Measurements from ENCODE around the gene LRRC71.

Gene LRRC71

DNA sequence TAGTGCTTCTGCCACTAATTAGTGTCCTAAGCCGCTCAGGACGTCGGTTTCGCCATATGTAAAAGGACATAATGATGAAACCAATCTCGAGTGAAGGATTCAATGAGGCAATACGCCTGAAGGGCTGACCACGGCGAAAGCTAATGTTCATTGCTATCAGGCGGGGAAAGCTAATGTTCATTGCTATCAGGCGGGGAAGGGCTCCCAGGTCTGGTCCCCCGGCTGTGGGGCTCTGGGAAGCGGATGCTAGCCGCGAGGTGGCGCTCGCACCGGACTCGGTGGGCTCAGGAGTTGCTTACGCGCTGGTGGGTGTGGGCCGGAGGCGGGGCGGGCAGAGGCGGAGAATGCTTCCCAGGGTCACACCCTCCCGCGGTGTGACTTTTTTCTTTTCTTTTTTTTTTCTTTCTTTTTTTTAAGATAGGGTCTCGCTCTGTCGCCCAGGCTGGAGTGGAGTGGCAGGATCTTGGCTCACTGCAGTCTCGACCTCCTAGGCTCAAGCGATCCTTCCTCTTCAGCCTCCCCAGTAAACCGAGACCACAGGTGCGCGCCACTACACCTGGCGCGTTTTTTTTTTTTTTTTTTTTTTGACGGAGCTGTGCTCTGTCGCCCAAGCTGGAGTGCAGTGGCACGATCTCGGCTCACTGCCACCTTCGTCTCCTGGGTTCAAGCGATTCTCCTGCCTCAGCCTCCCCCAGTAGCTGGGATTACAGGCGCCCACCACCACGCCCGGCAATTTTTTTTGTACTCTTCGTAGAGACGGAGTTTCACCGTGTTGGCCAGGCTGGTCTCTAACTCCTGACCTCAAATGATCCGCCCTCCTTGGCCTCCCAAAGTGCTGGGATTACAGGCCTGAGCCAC, 28.0 kb upstream of the LRRC71 start:
- DNase-seq (ENCODE audit: low read depth in 1 of 2, low spot score in 1 of 2): peak; percentile 69 to 74

DNA sequence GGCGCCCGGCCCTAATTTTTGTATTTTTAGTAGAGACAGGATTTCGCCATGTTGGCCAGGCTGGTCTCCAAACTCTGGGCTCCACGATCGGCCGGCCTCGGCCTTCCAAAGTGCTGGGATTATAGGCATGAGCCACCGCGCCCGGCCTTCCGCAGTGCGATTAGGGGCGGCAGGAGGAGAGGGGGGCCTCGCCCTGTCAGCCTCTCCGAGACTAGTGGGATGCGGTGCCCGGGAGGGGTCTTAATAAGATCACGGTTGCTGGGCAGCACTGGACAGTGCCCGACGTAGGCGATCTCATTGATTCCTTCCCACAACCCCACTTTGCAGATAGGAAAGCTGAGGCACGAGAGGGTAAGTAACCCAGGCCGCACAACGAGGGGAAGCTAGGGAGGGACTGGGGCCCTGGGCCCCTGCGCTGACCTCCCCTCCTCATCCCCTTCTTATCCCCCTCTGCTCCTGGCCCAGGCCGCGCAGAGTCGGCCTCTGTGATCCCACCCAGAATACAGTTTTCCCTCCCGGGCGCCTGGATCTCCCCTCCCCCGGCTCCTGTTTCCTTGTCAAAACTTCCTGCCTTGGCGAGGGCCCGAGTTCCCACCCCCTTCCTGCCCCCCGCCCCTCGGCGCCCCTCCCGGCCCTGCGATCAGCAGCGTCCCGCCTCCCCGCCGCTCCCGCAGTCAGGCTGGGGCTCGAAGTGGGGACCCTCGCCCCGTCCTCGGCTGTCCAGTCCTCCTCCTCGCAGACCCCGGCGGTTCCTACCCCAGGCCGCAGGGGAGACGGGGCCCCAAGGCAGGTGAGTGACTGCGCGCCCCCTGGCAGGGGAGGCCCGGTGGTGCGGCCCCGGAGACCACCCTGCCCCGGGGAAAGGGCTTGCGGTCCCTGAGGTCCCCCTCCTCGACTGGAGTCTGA, 27.1 kb upstream of the LRRC71 start, which contains the start of gene PEAR1:
PEAR1 (plus strand) TSS at position 671 of the 906 bp plus-strand sequence. CDS start 10,209 bp downstream, outside the sequence.
- no peak for DNase-seq (ENCODE audit: low read depth in 1 of 2, low spot score in 1 of 2)

DNA sequence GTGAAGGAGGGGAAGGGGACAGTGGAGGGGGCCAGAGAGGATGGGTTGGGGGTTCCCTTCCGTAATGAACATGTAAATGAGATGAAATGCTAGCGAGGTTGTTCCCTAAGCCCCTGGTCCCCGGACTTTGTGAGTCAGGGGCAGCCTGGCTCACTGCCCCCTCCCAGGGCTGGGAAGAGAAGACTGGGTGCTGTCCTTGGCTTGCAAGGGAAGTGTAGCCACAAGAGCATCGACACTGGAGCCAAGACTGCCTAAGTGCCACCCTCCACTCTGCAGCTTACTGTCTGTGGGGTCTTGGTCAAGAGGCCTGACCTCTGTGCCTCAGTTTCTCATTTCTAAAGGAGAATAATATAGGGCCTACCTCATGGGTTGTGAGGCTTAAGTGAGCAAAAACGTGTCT, 26.4 kb upstream of the LRRC71 start:
- DNase-seq (ENCODE audit: low read depth in 1 of 2, low spot score in 1 of 2): no peak

DNA sequence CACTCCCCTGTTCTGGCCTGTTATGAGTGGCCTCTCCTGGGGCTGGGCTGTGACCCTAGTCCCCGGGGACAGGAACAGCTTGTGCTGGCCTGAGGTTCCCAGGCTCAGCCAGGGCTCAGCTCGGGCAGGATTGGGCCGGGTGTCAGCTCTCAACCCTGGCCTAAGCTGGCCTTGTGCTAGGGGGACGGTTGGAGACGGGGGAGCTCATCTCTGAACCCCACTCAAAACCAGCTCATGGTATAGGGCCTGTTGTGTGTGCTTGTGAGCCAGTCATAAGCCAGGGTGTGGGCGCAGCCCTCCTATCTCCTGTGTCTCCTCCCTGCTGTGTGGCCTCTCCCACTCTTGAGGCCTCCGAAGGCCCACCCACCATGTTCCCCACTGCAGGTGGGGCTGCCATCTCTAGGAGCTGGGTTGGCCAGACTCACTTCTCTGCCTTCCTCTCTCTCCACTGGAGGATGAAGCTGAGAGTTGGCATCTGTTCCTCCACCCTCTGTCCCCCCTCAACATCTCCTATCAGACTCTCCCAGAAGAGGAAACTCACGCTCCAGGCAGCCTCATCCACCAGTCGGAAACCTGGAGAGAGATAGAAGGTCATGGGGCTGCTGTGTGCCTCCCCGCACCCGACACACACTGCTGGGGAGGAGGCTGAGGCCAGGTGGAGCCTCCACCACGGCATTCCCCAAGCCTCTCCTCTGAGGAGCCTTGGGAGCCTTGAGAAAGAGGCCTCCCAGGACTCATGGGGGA, 25.5 kb upstream of the LRRC71 start:
- DNase-seq (ENCODE audit: low read depth in 1 of 2, low spot score in 1 of 2): no peak

DNA sequence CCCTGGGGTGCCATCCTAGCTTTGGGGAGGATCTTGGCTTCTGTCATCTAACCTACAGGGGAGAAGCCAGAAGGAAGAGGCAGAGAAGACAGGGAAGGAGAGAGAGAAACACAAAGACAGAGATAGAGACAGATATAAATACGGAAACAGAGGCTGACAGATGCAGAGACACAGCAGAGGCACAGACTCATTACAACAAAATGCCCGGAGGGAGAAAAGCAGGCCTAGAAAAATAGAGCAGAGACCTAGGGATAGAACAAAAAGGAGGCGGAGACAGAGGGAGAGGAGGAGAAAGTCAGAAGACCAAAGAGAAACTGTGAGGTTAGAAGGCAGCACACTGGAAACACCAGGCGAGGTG, 25.0 kb upstream of the LRRC71 start:
- no peak for DNase-seq (ENCODE audit: low read depth in 1 of 2, low spot score in 1 of 2)

DNA sequence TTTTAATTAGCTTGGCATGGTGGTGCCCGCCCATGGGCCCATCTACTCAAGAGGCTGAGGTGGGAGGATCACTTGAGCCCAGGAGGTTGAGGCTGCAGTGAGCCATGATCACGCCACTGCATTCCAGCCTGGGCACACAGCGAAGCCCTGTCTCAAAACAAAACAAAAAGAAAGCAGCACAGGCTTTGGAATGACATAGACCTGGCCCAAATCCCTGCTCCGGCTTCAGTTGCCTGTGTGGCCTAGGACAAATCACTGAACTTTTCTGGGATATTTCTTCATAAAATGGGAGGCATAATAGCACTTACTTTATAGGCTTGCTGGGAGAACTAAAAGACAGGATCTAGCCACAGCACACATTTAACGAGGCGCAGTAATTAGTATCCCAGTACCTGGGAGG, 24.5 kb upstream of the LRRC71 start:
- no peak for DNase-seq (ENCODE audit: low read depth in 1 of 2, low spot score in 1 of 2)

DNA sequence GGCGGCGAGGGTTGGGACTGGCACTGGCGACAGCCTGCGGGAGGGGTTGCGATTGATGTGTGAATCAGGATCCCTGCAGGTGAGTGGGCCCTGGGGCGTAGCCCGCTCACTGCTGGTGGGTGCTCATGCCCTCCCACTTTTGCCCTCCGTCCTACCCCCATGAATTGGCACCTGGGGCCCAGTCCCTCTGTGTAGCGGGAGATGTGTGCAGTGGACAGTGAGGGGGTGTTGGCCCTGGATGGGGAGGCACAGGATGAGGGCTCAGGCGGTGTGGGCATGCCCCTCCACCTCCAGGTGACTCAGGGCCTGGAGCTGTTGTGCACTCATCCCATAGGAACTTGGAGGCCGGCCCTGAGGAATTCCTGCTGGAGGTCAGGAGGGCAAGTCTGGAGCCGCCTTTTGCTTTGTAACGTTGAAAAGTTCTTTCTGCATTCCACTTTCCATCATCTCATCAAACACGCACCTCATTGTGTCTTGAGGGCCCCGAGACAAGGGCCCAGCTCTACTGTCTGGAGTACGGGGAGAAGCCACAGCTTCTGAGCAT, 23.9 kb upstream of the LRRC71 start:
- DNase-seq (ENCODE audit: low read depth in 1 of 2, low spot score in 1 of 2): no peak

DNA sequence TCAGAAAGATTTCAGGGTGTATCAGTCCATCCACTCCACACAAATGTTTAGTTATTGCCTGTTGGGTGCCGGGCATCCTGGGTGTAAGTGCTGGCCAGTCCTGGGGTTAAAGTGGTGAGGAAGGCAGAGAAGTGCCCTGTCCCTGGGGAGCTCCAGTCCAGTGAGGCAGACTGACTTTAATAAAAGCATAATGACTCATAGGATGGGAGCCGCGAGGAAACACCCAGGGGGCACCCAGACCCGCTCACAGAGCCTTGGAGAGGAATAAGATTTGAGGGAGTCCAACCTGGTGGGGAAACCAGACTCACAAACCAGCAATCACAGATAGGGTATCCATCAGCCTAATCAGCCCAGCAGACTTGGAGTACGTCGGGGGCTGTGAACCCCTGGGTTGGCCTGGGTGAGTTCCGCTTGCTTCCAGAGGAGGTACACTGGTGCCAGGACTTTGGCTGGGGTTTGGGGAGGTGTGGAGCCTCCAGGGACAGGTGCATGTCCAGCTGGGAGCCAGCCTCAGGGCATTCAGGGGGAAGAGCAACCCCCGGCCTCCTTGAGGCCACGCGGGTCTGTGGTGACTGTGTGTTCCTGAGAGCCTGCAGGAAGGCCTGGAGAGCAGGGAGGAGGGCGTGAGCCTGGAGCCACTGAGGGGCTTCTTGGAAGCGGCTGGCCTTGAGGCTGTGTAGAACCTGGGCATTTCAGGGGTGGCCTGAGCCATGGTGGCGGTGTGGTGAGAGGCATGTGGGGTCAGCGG, 23.2 kb upstream of the LRRC71 start:
- DNase-seq (ENCODE audit: low read depth in 1 of 2, low spot score in 1 of 2): no peak

DNA sequence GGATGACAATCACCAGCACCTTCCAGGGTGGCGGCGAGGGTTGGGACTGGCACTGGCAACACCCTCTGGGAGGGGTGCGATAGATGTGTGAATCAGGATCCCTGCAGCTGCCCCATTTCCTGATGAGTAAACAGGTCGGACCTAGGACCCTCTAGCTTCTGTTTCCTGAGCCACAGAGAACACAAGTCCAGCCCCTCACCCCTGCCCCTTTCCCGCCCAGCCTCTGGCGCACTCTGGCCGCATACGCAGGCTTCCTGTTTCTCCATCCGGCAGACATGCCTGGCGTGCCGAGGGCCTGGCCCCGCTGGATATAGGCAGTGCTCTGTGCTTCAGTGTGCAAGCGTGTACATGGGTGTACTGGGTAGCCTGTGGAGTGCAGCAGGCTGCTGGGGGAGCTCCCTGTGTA, 22.3 kb upstream of the LRRC71 start:
- no peak for DNase-seq (ENCODE audit: low read depth in 1 of 2, low spot score in 1 of 2)

DNA sequence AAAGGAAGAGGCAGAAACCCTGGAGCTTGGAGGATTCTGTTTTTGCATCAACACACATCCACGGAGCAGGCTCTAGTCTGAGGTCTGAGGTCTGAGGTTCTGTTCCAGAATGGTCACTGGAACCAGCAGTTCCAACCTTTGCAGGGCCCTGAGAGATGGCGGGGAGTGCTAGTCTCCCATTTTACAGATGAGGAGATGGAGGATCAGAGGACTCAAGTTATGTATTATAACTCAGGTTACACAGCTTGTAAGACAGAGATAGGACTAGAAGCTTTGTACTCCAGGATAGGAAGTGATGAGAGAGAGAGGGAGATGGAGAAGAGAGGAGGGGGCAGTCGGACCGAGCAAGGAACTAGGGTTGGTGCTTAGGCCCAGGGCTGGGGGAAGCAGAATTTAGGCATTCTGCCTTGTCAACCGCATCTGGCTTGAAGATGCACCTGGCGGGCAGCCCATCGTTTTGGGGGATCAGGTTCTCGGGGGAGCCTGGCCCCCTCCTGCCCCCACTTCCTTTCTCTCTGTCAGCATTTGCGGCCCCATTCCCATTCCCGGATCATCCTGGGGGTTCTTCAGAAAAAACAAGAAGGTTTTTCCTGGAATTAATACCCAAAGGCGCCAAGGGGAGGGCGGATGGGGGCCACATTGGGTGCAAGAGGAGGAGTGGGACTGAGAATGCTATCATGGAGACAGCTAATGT, 21.3 kb upstream of the LRRC71 start:
- DNase-seq (ENCODE audit: low read depth in 1 of 2, low spot score in 1 of 2): no peak

DNA sequence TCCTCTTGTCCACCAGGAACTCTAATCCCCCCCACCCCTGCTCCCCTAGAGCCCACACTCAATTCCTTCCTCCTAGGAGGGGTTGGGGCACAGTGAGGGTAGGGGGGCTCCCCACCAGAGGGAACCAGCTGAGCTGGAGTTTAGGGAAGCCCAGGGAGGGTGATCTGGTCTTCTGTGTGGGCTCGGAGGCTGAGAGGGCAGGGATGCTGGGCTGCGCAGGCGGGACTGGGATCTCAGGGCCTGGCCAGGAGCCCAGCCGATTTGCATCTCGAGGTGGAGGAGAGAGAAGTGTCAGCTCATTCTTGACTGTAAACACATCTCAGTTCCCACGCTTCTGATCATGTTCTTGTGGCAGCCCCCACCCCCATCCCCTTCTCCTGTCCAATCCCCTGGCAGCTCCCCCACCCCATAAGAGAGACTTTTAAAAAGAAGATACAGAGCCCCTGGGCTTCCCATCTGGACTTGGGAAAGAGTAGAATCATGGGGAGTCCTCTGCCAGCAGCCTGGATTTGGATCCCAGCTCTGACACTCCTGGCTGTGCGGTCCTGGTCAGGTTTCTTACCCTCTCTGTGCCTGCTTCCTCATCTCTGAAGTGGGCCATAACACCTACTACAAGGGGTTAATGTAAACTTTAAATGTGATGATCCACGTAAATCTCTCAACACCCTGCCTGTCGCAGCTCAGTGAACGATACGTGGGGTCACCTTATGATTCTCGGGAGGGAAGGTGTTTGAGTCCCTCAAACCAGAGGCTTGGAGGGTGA, 20.3 kb upstream of the LRRC71 start:
- no peak for DNase-seq (ENCODE audit: low read depth in 1 of 2, low spot score in 1 of 2)

DNA sequence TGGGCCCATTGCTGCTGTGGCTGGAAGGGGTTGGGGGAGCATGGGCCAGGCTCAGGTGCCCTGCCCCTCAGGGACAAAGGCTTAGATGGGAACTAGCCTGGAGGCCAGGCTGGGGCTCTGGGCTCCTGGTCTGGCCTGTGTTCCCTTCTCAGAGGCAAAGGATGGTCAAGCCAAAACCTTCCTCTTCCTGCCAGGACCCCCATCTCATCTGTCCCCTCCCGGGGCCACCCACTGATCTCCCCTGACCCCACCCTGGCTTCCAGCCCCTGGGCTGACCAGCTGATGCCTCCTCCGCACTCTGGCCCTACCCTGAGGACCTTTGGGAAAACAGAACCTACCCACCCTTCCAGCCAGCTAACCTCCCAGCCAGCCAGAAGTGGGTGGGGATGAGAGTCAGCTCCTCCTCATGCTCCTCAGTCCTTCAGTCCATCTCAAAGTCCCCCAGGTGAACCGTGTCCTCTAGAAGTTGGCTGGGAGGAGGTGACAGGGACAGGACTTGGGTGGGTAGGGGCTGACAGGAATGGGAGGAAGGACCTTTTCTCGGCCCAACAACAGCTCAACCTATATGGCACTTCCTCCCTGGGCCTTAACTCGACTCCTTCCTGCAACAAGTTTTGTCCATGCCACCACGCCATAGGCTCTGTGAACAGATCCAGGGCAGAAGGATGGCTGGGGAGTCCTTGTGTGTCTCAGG, 19.4 kb upstream of the LRRC71 start:
- no peak for DNase-seq (ENCODE audit: low read depth in 1 of 2, low spot score in 1 of 2)

DNA sequence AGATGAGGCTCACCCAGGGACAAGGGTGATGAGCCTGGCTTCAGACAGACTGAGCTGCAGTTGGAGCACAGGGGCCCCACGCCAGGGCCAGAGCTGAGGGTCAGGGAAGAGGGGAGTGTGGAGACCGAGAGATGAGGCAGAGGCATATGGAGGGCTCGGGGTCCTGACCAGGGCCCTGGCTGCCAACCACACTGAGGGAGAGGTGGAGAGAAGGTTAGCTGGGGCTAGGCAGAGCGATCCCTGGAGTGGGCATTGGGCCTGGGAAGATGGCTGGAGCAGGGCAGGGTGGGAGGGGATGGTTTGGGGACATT, 18.9 kb upstream of the LRRC71 start:
- DNase-seq (ENCODE audit: low read depth in 1 of 2, low spot score in 1 of 2): no peak

DNA sequence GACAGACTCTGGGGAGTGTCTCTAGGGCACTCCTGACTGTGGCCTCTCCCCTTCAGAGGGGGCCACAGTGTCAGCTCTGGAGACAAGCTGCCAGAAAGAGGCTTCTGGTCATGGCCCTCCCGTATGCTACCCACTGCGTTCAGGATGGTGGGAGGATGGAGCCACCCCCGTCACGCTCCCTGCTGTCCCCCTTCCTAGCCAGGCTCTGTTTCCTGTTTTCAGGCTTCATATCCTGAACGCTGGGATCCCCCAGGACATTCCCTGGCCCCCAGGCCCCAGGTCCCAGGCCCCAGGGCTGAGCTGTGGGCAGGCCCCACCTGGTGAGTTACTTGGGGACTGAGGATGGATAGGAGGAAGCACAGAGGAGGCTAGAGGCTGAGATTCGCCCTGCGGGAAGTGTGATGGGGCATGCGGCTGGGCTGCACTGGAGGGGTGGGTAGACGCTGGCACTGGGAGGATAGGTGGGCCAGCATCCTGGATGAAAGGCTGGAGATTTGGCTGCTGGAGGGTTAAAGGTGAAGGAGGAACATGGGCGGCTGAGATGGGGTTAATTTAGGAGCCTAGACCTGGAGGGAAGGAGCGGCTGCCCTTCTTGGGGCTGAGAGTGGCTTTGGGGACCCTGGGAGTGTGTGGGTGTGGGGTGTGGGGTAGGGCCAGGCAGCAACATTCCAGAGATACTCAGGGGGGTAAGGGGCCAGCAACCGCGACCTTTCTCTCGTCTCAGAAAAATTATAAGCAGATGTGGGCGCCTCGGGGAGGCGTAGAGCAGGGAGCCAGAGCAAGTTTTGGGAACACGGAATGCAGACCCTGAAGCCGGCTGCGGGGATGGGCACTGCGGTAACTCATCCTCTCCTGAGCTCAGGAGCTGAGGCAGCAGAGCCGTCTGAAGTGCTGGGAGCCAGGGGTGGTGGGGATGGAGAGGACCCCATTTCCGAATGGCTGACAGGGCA, 18.2 kb upstream of the LRRC71 start:
- no peak for DNase-seq (ENCODE audit: low read depth in 1 of 2, low spot score in 1 of 2)

DNA sequence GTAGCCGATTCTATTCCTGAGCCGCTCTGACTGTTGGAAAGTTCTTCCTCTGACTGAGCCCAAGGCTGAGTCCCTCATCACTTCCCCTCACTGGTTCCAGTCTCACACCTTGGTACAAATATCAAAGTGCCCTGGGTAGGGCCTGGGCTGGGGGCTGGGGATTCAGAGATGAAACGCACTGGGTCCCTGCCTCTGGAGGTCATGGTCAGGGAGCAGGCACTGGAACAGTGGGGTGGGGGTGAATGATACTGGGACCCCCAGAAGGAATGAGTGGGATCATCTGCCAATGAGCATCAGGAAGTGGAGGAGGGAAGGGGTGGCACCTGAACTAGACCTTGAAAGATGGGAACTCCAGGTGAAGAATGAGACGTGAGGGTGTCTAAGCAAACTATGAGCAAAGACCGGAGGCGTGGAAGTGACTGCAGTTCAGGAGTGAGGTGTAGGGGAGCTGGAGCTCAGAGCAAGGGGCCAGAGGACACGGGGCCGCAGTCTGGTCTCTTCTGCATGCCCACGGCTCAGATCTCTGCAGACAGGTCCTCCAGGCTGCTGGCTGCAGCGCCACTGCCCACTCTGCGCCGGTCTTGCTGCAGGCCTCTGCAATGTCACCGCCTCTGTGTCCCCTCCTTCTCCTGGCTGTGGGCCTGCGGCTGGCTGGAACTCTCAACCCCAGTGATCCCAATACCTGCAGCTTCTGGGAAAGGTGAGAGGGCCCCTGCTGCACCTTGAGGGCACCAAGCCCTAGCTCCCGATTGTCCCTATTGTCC, 16.9 kb upstream of the LRRC71 start:
- DNase-seq (ENCODE audit: low read depth in 1 of 2, low spot score in 1 of 2): no peak

DNA sequence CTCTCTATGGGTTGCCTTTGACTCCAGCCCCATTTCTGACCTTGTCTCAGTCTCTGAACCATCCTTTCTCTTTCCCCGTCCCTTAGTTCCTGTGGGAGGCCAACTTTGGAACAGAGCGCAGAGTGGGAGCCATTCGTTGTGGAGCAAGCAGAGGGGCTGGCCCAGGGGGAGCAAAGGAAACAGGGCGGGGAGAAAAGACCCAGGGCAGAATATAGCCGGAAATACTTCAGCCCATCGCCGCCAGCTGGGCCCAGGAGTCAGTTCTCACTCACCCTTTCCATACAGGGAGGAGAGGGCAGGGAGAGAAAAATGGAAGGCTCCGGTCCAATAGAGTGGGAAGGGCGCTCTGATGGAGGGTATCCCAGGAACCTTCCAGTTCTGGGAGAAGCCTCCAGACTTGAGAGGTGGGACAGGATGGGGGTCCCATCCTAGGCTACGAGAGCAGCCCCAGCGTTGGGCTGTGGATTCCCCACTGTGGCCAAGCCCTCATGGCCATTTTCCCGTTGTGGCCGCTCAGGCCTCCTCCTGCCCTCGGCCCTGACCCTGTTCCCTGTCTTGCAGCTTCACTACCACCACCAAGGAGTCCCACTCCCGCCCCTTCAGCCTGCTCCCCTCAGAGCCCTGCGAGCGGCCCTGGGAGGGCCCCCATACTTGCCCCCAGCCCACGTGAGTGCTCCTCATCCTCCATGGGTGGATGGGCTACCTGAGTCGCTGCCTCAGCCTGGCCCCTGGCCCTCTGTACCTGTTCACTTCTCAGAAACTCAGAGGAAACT, 16.1 kb upstream of the LRRC71 start:
- DNase-seq (ENCODE audit: low read depth in 1 of 2, low spot score in 1 of 2): no peak
